ENCODE data around the gene REX1BD. TPM values are rescaled to one million over a fixed set of nuclear protein-coding genes. Genes with fewer than 3 reads are reported as not detected.
"Not testable (repeated sequence)": the region's sequence is repeated elsewhere in the genome, so short reads cannot be mapped to it uniquely, and the experiment has no call there.

REX1BD gene
- total RNA-seq, 2 experiments from 2014 or later = 105 to 109 TPM

DNA sequence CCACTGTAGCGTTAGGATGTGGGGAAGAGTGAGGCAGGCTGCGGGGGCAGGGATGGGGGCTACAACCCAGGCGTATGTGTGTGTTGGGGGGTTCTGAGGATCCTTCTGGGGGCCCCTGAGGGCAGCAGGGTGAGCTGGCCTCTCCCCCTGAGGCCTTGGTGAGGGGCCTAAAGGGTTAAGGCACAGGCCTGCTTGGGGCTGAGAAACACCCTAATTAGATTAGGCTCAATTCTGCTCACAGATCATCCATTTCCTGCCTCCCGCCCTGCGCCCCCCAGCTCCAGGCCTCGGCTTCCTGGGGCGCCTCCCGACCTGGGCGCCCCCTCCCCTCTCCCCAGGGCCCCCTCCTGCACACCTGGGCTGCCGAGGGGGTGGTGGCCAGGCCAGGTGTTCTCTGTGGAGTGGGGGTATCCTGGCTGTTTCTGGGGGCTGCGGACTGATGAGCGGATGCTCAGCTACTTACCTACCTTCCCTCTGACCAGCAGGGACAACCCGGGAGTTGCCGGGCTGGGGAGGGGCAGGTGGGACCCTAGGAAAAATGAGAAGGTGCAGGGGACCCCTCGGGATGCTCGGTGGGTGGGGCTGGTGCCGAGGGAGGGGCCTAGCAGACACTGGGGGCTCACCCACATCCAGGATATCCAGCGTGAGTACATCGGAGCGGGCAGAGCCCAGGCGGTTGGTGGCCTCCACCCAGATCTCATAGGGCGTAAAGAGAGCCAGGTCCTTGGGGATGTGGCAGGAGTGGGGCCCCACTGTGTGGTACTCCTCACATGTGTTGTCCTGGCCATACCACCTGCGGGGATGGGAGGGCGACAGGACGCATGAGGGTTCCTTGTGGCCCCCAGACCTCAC lies 9.4 kb downstream of the REX1BD start:
- Mint-ChIP-seq H3K4me1 (peaks cover 8% of the 10 kb centered on the region), H3K4me3 (no peak overlapping the region), H3K36me3 (no peaks in the 10 kb centered on the region), H3K27me3 (peaks cover 28% of the 10 kb centered on the region), H3K9me3 (no peaks in the 10 kb centered on the region), H3K27ac (no peak overlapping the region)
- no peak for ATAC-seq (ENCODE audit: low read depth)
- DNase-seq = no peak
- POLR2A ChIA-PET = no interaction called here

DNA sequence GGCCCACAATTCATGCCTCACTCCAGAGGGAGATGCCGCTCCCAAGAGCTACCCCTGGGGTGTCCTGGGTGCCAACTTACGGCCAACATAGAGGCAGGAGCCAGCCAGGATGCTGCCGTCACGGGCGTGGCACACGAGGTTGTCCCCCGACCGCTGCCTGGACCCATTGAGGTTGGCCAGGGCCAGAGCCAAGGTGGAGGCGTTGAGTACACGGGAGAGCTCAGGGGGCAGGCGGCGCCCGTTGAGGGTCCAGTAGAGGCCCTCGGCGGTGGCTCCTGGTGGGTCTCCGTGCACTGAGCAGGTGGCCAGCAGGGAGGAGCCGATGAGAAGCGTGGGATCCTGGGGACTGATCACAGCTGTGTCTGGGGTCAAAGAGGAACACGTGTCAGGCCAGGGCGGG lies 10.9 kb downstream of the REX1BD start:
- no peaks in the 10 kb centered on the region for H3K9me3 Mint-ChIP-seq
- ATAC-seq (ENCODE audit: low read depth) (no peak), DNase-seq (no peak)
- no peak overlapping the region for H3K4me3 Mint-ChIP-seq
- H3K4me1 Mint-ChIP-seq = peaks cover 9% of the 10 kb centered on the region
- no peak overlapping the region for H3K27ac Mint-ChIP-seq
- H3K27me3 Mint-ChIP-seq = peaks cover 36% of the 10 kb centered on the region
- POLR2A ChIA-PET = interaction anchor here (1.6 kb wide), 1 partner anchor 232 kb away, joined by 3 read pairs; no protein-coding TSS in a partner anchor
- H3K36me3 Mint-ChIP-seq = no peaks in the 10 kb centered on the region

DNA sequence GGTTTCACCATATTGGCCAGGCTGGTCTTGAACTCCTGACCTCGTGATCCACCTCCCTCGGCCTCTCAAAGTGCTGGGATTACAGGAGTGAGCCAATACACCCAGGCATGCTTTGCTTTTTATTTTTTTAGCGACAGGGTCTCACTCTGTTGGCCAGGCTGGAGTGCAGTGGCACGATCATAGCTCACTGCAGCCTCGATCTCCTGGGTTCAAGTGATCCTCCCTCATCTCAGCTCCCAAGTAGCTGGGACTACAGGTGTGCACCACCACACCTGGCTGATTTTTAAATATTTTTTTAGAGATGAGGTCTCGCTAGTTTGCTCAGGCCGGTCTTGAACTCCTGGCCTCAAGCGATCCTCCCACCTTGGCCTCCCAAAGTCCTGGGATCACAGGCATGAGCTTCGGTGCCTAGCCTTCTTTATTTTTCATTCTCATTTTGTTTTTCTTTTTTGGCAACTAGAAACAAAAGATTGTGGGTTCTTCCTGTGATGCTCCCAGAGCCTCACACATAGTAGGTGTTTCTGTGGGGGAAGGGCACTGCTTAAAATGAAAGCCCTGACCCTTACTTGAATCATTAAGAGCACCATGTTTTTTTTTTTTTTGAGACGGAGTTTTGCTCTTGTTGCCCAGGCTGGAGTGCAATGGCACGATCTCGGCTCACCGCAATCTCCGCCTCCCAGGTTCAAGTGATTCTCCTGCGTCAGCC lies 12.2 kb downstream of the REX1BD start:
- not testable (repeated sequence) for H3K4me1 Mint-ChIP-seq; H3K9me3 Mint-ChIP-seq; H3K27ac Mint-ChIP-seq; H3K36me3 Mint-ChIP-seq; H3K4me3 Mint-ChIP-seq; DNase-seq; ATAC-seq (ENCODE audit: low read depth)
- POLR2A ChIA-PET = interaction anchor here (1.6 kb wide), 1 partner anchor 230 kb away, joined by 3 read pairs; no protein-coding TSS in a partner anchor
- peaks cover 43% of the 10 kb centered on the region for H3K27me3 Mint-ChIP-seq

DNA sequence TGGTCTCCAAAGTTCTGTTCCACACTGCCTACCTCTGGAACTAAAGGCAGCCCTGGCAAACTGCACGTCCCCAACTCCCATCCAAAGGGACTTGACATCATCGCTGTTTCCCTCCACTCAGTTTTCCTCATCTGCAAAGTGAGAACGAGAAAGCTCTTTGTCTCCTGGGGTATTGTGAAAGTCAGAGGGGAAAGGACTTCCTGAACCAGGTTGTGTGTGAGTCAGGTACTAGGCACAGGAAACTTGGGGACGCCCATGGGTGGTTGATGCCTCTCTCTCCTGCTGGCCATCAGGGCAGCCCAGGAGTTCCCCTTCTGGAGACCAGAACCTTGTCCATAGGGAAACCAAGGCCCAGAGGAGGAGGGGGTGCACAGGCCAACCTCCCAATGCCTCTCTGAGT lies 13.3 kb downstream of the REX1BD start:
- H3K27me3 Mint-ChIP-seq = peaks cover 41% of the 10 kb centered on the region
- POLR2A ChIA-PET = no interaction called here
- peaks cover 4% of the 10 kb centered on the region for H3K4me1 Mint-ChIP-seq
- DNase-seq (no peak), ATAC-seq (ENCODE audit: low read depth) (no peak)
- H3K27ac Mint-ChIP-seq = no peak overlapping the region
- no peaks in the 10 kb centered on the region for H3K9me3 Mint-ChIP-seq
- H3K36me3 Mint-ChIP-seq = no peaks in the 10 kb centered on the region
- H3K4me3 Mint-ChIP-seq = no peak overlapping the region

GRCh38 chr19:18603255-18603957 lies 14.8 kb downstream of the REX1BD start:
- Mint-ChIP-seq H3K36me3 (no peaks in the 10 kb centered on the region), H3K4me3 (no peak overlapping the region), H3K4me1 (peaks cover 4% of the 10 kb centered on the region), H3K27ac (no peak overlapping the region), H3K27me3 (peaks cover 56% of the 10 kb centered on the region), H3K9me3 (no peaks in the 10 kb centered on the region)
- no peak for DNase-seq
- POLR2A ChIA-PET = interaction anchor here (0.6 kb wide), 2 partner anchors 18 to 33 kb away, joined by 3 read pairs; no protein-coding TSS in a partner anchor
- ATAC-seq (ENCODE audit: low read depth) = peak; percentile 58

DNA sequence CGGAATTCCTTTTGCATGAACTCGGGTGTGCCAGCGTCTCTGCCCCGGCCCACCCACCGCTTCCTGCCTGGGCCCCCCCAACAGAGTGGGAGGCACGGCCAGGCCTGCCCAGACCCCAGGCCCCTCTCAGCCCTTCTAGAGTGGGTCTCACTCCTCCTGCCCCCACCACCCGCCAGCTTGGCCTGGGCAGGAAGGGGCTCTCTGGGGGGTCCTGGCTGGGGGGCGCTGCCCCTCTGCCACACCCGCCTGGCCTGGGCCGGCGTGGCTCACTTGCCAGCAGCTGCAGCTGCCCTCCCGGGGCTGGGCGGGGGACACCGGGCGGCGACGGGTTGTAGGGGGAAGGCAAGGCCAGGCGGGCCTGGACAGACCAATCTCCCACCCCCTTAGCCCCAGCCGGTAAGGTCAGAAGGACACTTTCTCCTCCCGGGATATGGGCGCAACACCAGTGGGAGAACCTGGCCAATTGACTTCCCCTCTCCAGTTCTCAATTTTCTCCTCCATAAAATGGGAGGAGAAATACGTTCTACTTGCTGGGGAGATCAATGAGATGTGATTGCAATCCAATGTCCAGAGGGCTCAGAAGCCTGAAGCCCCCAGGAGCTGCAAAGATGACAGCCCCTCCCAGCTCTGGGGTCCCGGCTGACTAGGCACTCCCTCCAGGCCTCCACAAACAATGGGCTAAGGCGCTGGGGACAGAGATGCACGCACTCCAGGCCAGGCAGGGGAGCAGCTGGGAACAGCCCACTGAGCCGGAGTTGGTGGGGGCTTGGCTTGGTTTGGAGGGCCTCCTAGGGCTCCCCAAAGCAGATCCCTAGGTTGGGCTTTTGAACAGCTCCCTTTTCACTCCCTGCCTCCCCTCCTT lies 15.6 kb downstream of the REX1BD start:
- DNase-seq (no peak), ATAC-seq (ENCODE audit: low read depth) (no peak)
- POLR2A ChIA-PET = no interaction called here
- peaks cover 64% of the 10 kb centered on the region for H3K27me3 Mint-ChIP-seq
- H3K4me3 Mint-ChIP-seq = no peak overlapping the region
- peaks cover 4% of the 10 kb centered on the region for H3K4me1 Mint-ChIP-seq
- H3K36me3 Mint-ChIP-seq = no peaks in the 10 kb centered on the region
- H3K9me3 Mint-ChIP-seq = no peaks in the 10 kb centered on the region
- no peak overlapping the region for H3K27ac Mint-ChIP-seq

GRCh38 chr19:18604820-18605159 lies 16.2 kb downstream of the REX1BD start:
- no peak overlapping the region for H3K4me3 Mint-ChIP-seq
- no peaks in the 10 kb centered on the region for H3K9me3 Mint-ChIP-seq
- DNase-seq = no peak
- ATAC-seq (ENCODE audit: low read depth) = no peak
- POLR2A ChIA-PET = no interaction called here
- H3K27ac Mint-ChIP-seq = no peak overlapping the region
- H3K27me3 Mint-ChIP-seq = peaks cover 70% of the 10 kb centered on the region
- no peaks in the 10 kb centered on the region for H3K36me3 Mint-ChIP-seq
- H3K4me1 Mint-ChIP-seq = peaks cover 4% of the 10 kb centered on the region

GRCh38 chr19:18605196-18605545 lies 16.6 kb downstream of the REX1BD start:
- Mint-ChIP-seq H3K4me1 (peaks cover 4% of the 10 kb centered on the region), H3K9me3 (no peaks in the 10 kb centered on the region), H3K36me3 (no peaks in the 10 kb centered on the region), H3K27ac (no peak overlapping the region), H3K27me3 (peaks cover 74% of the 10 kb centered on the region), H3K4me3 (no peak overlapping the region)
- no peak for DNase-seq
- no peak for ATAC-seq (ENCODE audit: low read depth)
- POLR2A ChIA-PET = no interaction called here

DNA sequence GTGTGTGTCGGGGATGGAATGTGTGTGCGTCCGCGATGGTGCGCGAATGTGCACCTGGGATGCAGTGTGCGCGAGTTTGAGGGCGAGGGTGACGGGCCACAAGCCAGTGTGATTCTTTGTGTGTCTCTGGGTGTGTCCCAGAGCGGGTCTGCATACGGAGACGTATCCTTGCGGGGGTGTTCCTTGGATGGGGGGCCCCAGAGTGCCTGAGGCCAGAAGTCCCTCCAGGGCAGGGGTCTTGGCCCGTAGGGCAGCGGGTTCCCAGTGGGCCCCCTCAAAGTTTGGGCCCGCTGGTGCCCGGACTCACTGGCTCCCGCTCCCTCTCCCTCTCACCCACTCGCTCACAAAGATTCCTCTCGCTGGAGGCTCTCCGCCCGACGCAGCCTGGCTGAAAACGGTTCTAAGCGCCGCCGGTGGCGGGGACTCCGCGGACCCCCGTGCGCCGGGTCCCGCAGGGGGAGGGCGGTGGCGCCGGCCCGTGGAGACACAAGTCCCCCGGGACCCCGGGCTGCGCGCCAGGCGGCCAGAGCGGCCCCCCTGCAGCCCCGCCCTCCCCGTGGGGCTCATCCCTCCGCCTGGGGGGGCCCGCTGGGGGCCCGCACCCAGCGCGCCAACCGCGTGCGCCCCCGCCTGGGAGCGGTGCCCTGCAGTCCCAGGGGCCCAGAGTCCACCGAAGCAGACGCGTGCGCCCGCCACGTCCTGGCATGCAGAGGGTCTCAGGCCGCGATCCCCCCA lies 17.1 kb downstream of the REX1BD start:
- Mint-ChIP-seq H3K27me3 (peaks cover 78% of the 10 kb centered on the region), H3K4me3 (no peak overlapping the region), H3K36me3 (no peaks in the 10 kb centered on the region), H3K4me1 (peaks cover 4% of the 10 kb centered on the region), H3K9me3 (no peaks in the 10 kb centered on the region), H3K27ac (no peak overlapping the region)
- ATAC-seq (ENCODE audit: low read depth) (no peak), DNase-seq (no peak)
- POLR2A ChIA-PET = no interaction called here

DNA sequence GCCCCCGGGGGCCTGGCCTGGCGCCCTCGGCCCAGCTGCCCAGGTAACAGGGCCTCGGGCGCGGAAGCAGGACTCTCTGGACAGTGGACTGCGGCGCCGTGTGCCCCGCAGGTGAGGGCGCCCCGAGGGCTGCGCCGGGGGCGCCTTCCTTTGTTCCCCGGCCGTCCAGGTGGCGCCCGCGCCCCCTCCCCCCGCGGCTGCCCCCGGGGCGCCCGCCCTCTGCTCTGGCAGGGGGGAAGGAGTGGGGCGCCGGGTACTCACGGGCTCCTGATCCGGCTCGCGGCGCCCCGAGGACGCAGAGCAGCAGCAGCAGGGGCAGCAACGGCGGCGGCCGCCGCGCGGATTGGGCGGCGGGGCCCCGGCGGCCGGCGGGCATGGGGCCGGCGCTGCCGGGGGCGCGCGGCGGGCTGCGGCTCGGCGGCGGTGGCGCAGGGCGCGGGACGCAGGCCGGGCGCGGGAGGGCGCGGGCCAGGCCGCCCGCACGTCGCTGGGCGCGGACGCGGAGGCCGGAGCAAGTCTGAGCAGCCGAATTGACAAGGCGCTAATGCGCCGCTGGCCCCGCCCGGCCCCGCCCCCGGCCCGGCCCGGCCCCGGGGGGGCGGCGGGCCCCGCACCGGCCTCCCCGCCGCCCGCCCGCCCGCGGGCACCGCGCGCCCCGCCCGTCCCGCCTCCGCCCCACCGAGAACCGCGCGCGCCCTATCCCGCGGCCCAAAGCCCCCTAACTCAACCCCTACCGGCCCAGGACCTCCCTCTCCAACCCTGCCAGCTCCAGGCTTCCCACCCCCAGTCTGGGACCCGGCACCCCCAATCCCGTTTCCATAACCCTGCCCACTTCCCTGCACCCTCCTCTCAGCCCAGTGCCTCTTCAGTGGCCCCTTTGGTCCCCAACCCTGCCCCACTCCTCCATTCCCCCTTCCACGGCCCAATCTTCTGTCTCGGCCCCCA lies 18.0 kb downstream of the REX1BD start, which contains the start of gene CRLF1:
CRLF1 (minus strand) TSS at position 519 of the 945 bp plus-strand sequence; CDS start at position 376, 143 bp downstream.
- ATAC-seq (ENCODE audit: low read depth) = no peak
- no peak for DNase-seq
- Mint-ChIP-seq H3K27me3 (peaks cover 78% of the 10 kb centered on the region), H3K9me3 (no peaks in the 10 kb centered on the region), H3K27ac (no peak within 1 kb of the TSS), H3K4me3 (no peak within 1 kb of the TSS), H3K36me3 (no peaks in the 10 kb centered on the region), H3K4me1 (peaks cover 8% of the 10 kb centered on the region)
- POLR2A ChIA-PET = no interaction called here

GRCh38 chr19:18607226-18608101 lies 18.9 kb downstream of the REX1BD start:
- peaks cover 77% of the 10 kb centered on the region for H3K27me3 Mint-ChIP-seq
- H3K36me3 Mint-ChIP-seq = no peaks in the 10 kb centered on the region
- ATAC-seq (ENCODE audit: low read depth) (no peak), DNase-seq (no peak)
- POLR2A ChIA-PET = no interaction called here
- peaks cover 10% of the 10 kb centered on the region for H3K4me1 Mint-ChIP-seq
- no peak overlapping the region for H3K4me3 Mint-ChIP-seq
- no peaks in the 10 kb centered on the region for H3K9me3 Mint-ChIP-seq
- H3K27ac Mint-ChIP-seq = no peak overlapping the region

All from activated naive CD8-positive, alpha-beta T cell treated with anti-CD3 and anti-CD28 coated beads, Interleukin-2, amount 10 ng/mL, durations not matched to agents 7 days and 5 days (primary cell).